BJ (cell line): Measurements from ENCODE around the gene HOMER1. TPM values are rescaled to one million over a fixed set of nuclear protein-coding genes. Genes with fewer than 3 reads are reported as not detected.

Experiments used
- CTCF ChIA-PET: fragments of 350-600 bp; formaldehyde crosslinking; extraction: SDS; loops from one replicate; lab custom pipeline; 2021; ENCODE audit warnings: antibody characterized with exemption, inconsistent platforms; lab: Yijun Ruan, JAX
- POLR2A ChIA-PET: fragments of 300-600 bp; sonication (Branson Sonifier 250); formaldehyde crosslinking; extraction: SDS; loops from one replicate; lab custom pipeline; 2021; ENCODE audit warnings: antibody characterized with exemption; lab: Charles Lee
- DNase-seq: peaks from one replicate; pipeline ENCODE4 v3.0.0-alpha.2; 2011; ENCODE audit warnings: low read depth
- H3K27me3 ChIP-seq: 2 replicates; pipeline ENCODE4 v1.6.0; 2011; ENCODE audit warnings: low read length; ENCODE audit not compliant: control insufficient read depth, insufficient read depth
- H3K36me3 ChIP-seq: 2 replicates; pipeline ENCODE4 v1.5.1; 2011; ENCODE audit warnings: low read length; ENCODE audit not compliant: control insufficient read depth, insufficient read depth
- H3K4me3 ChIP-seq: 2 replicates; pipeline ENCODE4 v1.5.1; 2011; ENCODE audit warnings: low read depth, mild to moderate bottlenecking, control low read depth, low read length
- polyA plus RNA-seq: library from polyadenylated mRNA; depleted of rRNA; stranded (reverse); fragments of >200 nt; gene quantifications from 2 replicates; pipeline ENCODE4 v1.2.3, GENCODE V29; 2011
- TF ChIP-seq, protein P1 (sequence below): IDR thresholded peaks from 2 replicates; pipeline ENCODE4 v1.5.1; 2011; ENCODE audit warnings: low read depth, mild to moderate bottlenecking, control low read depth, inconsistent platforms, low read length, moderate library complexity; ENCODE audit not compliant: insufficient read depth

HOMER1 gene
- polyA plus RNA-seq, 1 experiment, result 1.2 TPM

DNA sequence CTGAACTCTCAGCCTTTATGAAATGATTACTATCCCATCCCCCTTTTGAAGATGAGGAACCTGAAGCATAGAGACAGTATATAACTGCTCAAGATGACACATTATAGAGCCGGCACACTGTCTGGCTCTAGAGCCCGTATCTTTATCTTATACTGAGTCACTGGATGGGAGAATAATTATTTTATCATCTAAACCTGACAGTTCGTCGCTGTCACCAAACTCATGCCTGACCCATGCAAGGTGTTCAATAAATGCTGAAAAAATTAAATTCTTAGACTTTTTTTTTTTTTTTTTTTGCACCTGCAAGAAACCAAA lies 38.8 kb downstream of the HOMER1 start:
- TF ChIP-seq, protein P1, sequence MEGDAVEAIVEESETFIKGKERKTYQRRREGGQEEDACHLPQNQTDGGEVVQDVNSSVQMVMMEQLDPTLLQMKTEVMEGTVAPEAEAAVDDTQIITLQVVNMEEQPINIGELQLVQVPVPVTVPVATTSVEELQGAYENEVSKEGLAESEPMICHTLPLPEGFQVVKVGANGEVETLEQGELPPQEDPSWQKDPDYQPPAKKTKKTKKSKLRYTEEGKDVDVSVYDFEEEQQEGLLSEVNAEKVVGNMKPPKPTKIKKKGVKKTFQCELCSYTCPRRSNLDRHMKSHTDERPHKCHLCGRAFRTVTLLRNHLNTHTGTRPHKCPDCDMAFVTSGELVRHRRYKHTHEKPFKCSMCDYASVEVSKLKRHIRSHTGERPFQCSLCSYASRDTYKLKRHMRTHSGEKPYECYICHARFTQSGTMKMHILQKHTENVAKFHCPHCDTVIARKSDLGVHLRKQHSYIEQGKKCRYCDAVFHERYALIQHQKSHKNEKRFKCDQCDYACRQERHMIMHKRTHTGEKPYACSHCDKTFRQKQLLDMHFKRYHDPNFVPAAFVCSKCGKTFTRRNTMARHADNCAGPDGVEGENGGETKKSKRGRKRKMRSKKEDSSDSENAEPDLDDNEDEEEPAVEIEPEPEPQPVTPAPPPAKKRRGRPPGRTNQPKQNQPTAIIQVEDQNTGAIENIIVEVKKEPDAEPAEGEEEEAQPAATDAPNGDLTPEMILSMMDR, result no peak
- H3K4me3 ChIP-seq, result no peak overlapping the region
- no peaks in the 10 kb centered on the region for H3K27me3 ChIP-seq
- no peak for DNase-seq
- H3K36me3 ChIP-seq, result no peaks in the 10 kb centered on the region
- POLR2A ChIA-PET, result no interaction called here
- CTCF ChIA-PET, result interaction anchor here (17.3 kb wide), 1 partner anchor 341 kb away, joined by 152 read pairs; no protein-coding TSS in a partner anchor

GRCh38 chr5:79474367-79475151 lies 39.4 kb downstream of the HOMER1 start:
- DNase-seq, result no peak
- Histone ChIP-seq H3K4me3 (no peak overlapping the region), H3K36me3 (no peaks in the 10 kb centered on the region), H3K27me3 (no peaks in the 10 kb centered on the region)
- TF ChIP-seq, protein P1, result no peak
- POLR2A ChIA-PET, result no interaction called here
- CTCF ChIA-PET, result interaction anchor here (0.7 to 17.3 kb wide), 3 partner anchors 9 to 454 kb away, joined by 3 to 152 read pairs (median 3); no protein-coding TSS in a partner anchor

DNA sequence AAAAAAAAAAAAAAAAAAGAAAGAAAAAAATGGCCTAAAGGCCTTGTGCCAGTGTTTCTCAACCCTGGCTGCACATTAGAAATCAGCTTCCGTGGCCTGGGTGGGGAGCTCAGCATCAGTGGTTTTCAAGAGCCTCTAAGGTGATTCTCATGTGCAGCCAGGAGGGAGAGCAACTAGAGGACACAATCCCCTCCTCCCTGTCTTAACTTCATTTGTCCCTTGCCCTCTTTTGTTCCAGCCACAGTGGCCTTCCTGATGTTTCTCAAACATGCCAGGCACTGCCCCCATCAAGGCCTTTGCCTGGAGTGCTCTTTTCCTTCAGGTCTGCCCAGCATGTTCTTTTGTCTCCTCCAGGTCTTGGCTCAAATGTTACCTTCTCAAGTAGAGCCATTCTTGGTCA lies 42.4 kb downstream of the HOMER1 start:
- no peaks in the 10 kb centered on the region for H3K27me3 ChIP-seq
- POLR2A ChIA-PET, result interaction anchor here (0.7 kb wide), 1 partner anchor 401 kb away, joined by 13 read pairs; no protein-coding TSS in a partner anchor
- H3K4me3 ChIP-seq, result no peak overlapping the region
- TF ChIP-seq, protein P1, result no peak
- DNase-seq, result no peak
- no peaks in the 10 kb centered on the region for H3K36me3 ChIP-seq
- CTCF ChIA-PET, result interaction anchor here (17.3 kb wide), 1 partner anchor 338 kb away, joined by 152 read pairs; no protein-coding TSS in a partner anchor

- TF ChIP-seq, protein P1, result peak; percentile 55
- POLR2A ChIA-PET, result no interaction called here
- CTCF ChIA-PET, result interaction anchor here (0.6 to 17.3 kb wide), 19 partner anchors 8 to 940 kb away, joined by 3 to 152 read pairs (median 3); no protein-coding TSS in a partner anchor
- no peaks in the 10 kb centered on the region for H3K36me3 ChIP-seq
- H3K27me3 ChIP-seq, result no peaks in the 10 kb centered on the region
- no peak for DNase-seq
- H3K4me3 ChIP-seq, result no peak overlapping the region
Observed at GRCh38 chr5:79464695-79465332, 49.1 kb downstream of the HOMER1 start.

DNA sequence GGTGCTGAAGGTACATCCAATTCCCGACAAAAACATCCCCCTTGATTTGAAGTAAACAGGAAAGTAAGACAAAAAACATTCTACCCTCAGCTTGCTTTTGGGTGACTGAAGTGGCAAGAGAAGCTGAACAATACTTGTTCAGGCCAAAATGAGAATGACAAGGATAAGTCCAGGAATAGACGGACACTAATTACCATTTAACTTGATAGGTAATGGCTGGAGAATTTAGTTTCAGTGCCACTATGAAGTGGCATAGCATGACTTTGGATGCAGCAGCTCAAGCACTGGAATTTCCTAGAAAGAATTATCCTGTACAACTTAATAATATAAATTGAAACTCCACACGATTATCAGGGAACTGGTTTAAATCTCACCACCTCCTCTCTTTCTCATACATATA lies 49.7 kb downstream of the HOMER1 start:
- Histone ChIP-seq H3K4me3 (no peak overlapping the region), H3K36me3 (no peaks in the 10 kb centered on the region), H3K27me3 (no peaks in the 10 kb centered on the region)
- CTCF ChIA-PET, result interaction anchor here (0.6 to 17.3 kb wide), 17 partner anchors 8 to 441 kb away, joined by 3 to 152 read pairs (median 3); no protein-coding TSS in a partner anchor
- no peak for DNase-seq
- TF ChIP-seq, protein P1, result no peak
- POLR2A ChIA-PET, result no interaction called here
